Nucleus accumbens (tissue), 56 donors: ENCODE measurements around the gene EDEM1.
"Not testable (repeated sequence)": the region's sequence is repeated elsewhere in the genome, so short reads cannot be mapped to it uniquely, and the experiment has no call there.

Experiments used
- DNase-seq, 56 donors: peaks; one replicate each; lab custom pipeline; 2025; lab: John Stamatoyannopoulos, UW

EDEM1 gene

GRCh38 chr3:5187156-5187919 is at the start of gene EDEM1:
Gene EDEM1 (plus strand): TSS chr3:5187707. CDS start chr3:5187806, 99 bp downstream.
- DNase-seq = peak; percentile 51 to 98 (median 93)

GRCh38 chr3:5138214-5138981 is 49.1 kb upstream of the EDEM1 start:
- peak in 2 of 56 donors; percentile 2 to 3 for DNase-seq

- no peak for DNase-seq
Measured at GRCh38 chr3:5140230-5140621, 47.3 kb upstream of the EDEM1 start.

GRCh38 chr3:5140839-5141238 is 46.7 kb upstream of the EDEM1 start:
- no peak for DNase-seq

GRCh38 chr3:5141760-5142159 is 45.7 kb upstream of the EDEM1 start:
- no peak for DNase-seq

- no peak for DNase-seq
Measured at GRCh38 chr3:5143464-5143863, 44.0 kb upstream of the EDEM1 start.

GRCh38 chr3:5144316-5144994 is 43.1 kb upstream of the EDEM1 start:
- DNase-seq = no peak

- no peak for DNase-seq
Measured at GRCh38 chr3:5145120-5145519, 42.4 kb upstream of the EDEM1 start.

GRCh38 chr3:5147152-5147551 is 40.4 kb upstream of the EDEM1 start:
- DNase-seq = not testable (repeated sequence)

- no peak for DNase-seq
Measured at GRCh38 chr3:5149306-5149880, 38.1 kb upstream of the EDEM1 start.

- DNase-seq = no peak
Measured at GRCh38 chr3:5151586-5151985, 35.9 kb upstream of the EDEM1 start.

- DNase-seq = no peak
Measured at GRCh38 chr3:5153074-5153473, 34.4 kb upstream of the EDEM1 start.

GRCh38 chr3:5155241-5155640 is 32.3 kb upstream of the EDEM1 start:
- no peak for DNase-seq

GRCh38 chr3:5160321-5160720 is 27.2 kb upstream of the EDEM1 start:
- DNase-seq = no peak

- DNase-seq = no peak
Measured at GRCh38 chr3:5160940-5161858, 26.3 kb upstream of the EDEM1 start.

GRCh38 chr3:5162102-5162501 is 25.4 kb upstream of the EDEM1 start:
- no peak for DNase-seq

- DNase-seq = no peak
Measured at GRCh38 chr3:5165698-5166097, 21.8 kb upstream of the EDEM1 start.

GRCh38 chr3:5166846-5167245 is 20.7 kb upstream of the EDEM1 start:
- no peak for DNase-seq

- no peak for DNase-seq
Measured at GRCh38 chr3:5168110-5168509, 19.4 kb upstream of the EDEM1 start.

- DNase-seq = no peak
Measured at GRCh38 chr3:5169807-5170206, 17.7 kb upstream of the EDEM1 start.
